ENCODE measurements around the gene MAP1B.

MAP1B gene

GRCh38 chr5:72246954-72247442, 139.7 kb downstream of the MAP1B start:
- no peak for DNase-seq (ENCODE audit: low read depth, low spot score)

GRCh38 chr5:72248410-72248981, 141.2 kb downstream of the MAP1B start:
- no peak for DNase-seq (ENCODE audit: low read depth, low spot score)

GRCh38 chr5:72251386-72251785, 144.1 kb downstream of the MAP1B start:
- no peak for DNase-seq (ENCODE audit: low read depth, low spot score)

GRCh38 chr5:72252008-72252407, 144.7 kb downstream of the MAP1B start:
- DNase-seq (ENCODE audit: low read depth, low spot score): no peak

GRCh38 chr5:72252574-72253155, 145.4 kb downstream of the MAP1B start:
- no peak for DNase-seq (ENCODE audit: low read depth, low spot score)

- DNase-seq (ENCODE audit: low read depth, low spot score): no peak
Measured at GRCh38 chr5:72255237-72255636, 148.0 kb downstream of the MAP1B start.

- no peak for DNase-seq (ENCODE audit: low read depth, low spot score)
Measured at GRCh38 chr5:72255670-72256069, 148.4 kb downstream of the MAP1B start.

- DNase-seq (ENCODE audit: low read depth, low spot score): no peak
Measured at GRCh38 chr5:72256536-72256935, 149.3 kb downstream of the MAP1B start.
